Measurements from ENCODE around the gene SDR42E1. TPM values are rescaled to one million over a fixed set of nuclear protein-coding genes. Genes with fewer than 3 reads are reported as not detected.

SDR42E1 gene
- polyA plus RNA-seq, 4 donors: 1.6 to 13.9 (median 5.3) TPM

DNA sequence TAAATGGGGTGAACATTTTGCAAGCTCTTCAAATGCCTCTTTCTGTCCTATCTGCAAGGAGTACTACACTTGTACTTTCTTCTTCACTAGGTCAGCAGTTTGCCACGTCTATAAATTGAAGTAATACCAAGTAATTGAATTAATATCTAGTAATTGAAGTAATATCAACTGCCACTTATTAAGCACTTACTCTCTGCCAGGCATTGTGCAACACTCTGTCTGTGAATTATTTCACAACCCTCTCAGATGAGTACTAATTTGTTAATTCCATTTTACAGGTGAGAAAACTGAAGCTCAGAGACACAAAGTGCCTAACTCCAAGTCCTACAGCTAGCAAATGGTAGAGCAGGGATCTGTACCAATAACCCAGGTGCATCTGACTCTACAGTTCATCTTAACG lies 4.1 kb downstream of the SDR42E1 start:
- FAIRE-seq (no peak), DNase-seq (peak in 1 of 2 donors; percentile 73)
- Histone ChIP-seq H3K36me3 (ENCODE audit: control insufficient read depth in 3 of 3, insufficient read depth in 2 of 3, low read depth in 1 of 3, low read length in 3 of 3) (peaks cover 0 to 19% (median 6%) of the 10 kb centered on the region in 3 donors), H3K27ac (ENCODE audit: low read depth in 1 of 3, low read length in 2 of 3) (peak overlapping the region in 2 of 3 donors; percentile 13 to 52), H3K27me3 (ENCODE audit: control insufficient read depth in 3 of 3, insufficient read depth in 3 of 3, low read length in 3 of 3) (no peaks in the 10 kb centered on the region), H3K4me1 (ENCODE audit: control insufficient read depth in 3 of 3, insufficient read depth in 2 of 3, low read depth in 1 of 3, low read length in 2 of 3) (peaks cover 0 to 19% (median 3%) of the 10 kb centered on the region in 3 donors), H3K9me3 (ENCODE audit: control insufficient read depth in 2 of 2, insufficient read depth in 1 of 2, low read depth in 1 of 2, low read length in 1 of 2) (peaks cover 0 to 13% of the 10 kb centered on the region in 2 donors), H3K4me3 (ENCODE audit: low read depth in 1 of 3, low read length in 3 of 3) (no peak overlapping the region)
- WGBS, 3 donors: 57 to 77% (median 64%) methylated on average over 2 of the region's 2 CpGs

- WGBS, 3 donors: 42 to 72% (median 50%) methylated on average over 5 of the region's 5 CpGs
- Histone ChIP-seq H3K36me3 (ENCODE audit: control insufficient read depth in 3 of 3, insufficient read depth in 2 of 3, low read depth in 1 of 3, low read length in 3 of 3) (peaks cover 0 to 24% (median 6%) of the 10 kb centered on the region in 3 donors), H3K27ac (ENCODE audit: low read depth in 1 of 3, low read length in 2 of 3) (peak overlapping the region in 1 of 3 donors; percentile 73), H3K4me1 (ENCODE audit: control insufficient read depth in 3 of 3, insufficient read depth in 2 of 3, low read depth in 1 of 3, low read length in 2 of 3) (peaks cover 0 to 15% (median 3%) of the 10 kb centered on the region in 3 donors), H3K9me3 (ENCODE audit: control insufficient read depth in 2 of 2, insufficient read depth in 1 of 2, low read depth in 1 of 2, low read length in 1 of 2) (peaks cover 0 to 13% of the 10 kb centered on the region in 2 donors), H3K27me3 (ENCODE audit: control insufficient read depth in 3 of 3, insufficient read depth in 3 of 3, low read length in 3 of 3) (no peaks in the 10 kb centered on the region), H3K4me3 (ENCODE audit: low read depth in 1 of 3, low read length in 3 of 3) (no peak overlapping the region)
- peak; percentile 62 to 80 for DNase-seq
- peak; percentile 10 for FAIRE-seq
Measured at GRCh38 chr16:82006036-82006435, 5.2 kb downstream of the SDR42E1 start.

DNA sequence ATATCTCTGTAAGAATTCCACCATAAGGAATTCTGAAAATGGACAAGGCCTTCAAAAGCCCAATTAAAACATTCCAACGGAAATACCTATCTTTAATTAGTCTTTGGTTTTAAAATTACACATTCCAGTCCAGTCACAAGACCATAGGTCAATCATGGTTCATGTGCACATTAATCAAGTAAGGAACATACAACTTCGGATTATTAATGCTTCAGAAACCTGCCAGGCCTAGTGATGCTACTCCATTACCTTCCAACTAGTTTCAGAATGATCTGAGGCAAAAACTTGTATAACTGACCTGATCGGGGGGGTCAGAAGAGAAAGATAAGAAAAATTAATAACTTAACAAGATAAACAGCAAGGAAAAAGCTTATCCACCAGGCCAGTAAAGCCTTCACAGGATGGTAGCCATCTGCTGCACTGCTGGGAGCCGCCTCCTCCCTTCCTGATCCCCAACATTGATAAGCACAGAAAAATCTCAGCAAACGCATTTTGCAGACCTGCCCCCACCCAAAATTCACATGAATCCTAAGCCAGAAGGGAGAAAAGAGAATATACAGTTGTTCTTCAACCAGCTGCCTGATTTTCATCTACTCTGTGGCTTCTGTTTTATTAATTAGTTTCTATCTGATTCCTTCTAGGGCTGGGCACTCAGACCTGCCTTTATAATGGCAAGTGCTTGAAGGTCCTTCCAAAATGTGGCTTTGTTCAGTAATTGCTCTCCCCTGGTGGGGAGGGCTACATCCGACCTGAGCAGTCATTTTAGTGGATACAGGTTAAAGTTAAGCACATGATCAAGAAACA lies 6.0 kb downstream of the SDR42E1 start:
- WGBS, 3 donors: 58 to 67% (median 59%) methylated on average over 6 of the region's 6 CpGs
- Histone ChIP-seq H3K4me3 (ENCODE audit: low read depth in 1 of 3, low read length in 3 of 3) (no peak overlapping the region), H3K4me1 (ENCODE audit: control insufficient read depth in 3 of 3, insufficient read depth in 2 of 3, low read depth in 1 of 3, low read length in 2 of 3) (peaks cover 0 to 15% (median 3%) of the 10 kb centered on the region in 3 donors), H3K27me3 (ENCODE audit: control insufficient read depth in 3 of 3, insufficient read depth in 3 of 3, low read length in 3 of 3) (no peaks in the 10 kb centered on the region), H3K27ac (ENCODE audit: low read depth in 1 of 3, low read length in 2 of 3) (peak overlapping the region in 1 of 3 donors; percentile 73), H3K36me3 (ENCODE audit: control insufficient read depth in 3 of 3, insufficient read depth in 2 of 3, low read depth in 1 of 3, low read length in 3 of 3) (peaks cover 0 to 24% (median 6%) of the 10 kb centered on the region in 3 donors), H3K9me3 (ENCODE audit: control insufficient read depth in 2 of 2, insufficient read depth in 1 of 2, low read depth in 1 of 2, low read length in 1 of 2) (peaks cover 0 to 13% of the 10 kb centered on the region in 2 donors)
- FAIRE-seq (no peak), DNase-seq (no peak)

DNA sequence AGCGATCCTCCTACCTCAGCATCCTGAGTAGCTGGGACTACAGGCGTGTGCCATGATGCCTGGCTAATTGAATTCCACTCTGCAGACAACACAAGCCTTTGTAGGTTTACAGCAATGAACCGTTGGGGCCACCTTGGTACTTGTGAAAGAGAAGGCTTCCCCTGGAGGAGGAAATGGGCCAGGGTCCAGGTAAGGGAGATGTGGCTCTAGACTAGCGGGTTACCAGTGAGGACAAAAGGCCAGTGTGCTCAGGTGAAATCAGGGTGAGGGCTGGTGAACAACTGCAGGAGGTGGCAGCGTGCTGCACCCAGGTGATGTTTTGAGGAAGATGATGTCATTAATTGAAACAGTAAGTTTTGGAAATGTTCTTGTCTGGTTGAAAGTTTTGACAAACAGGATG lies 6.7 kb downstream of the SDR42E1 start:
- H3K4me3 ChIP-seq (ENCODE audit: low read depth in 1 of 3, low read length in 3 of 3): no peak overlapping the region
- H3K27ac ChIP-seq (ENCODE audit: low read depth in 1 of 3, low read length in 2 of 3): no peak overlapping the region
- H3K27me3 ChIP-seq (ENCODE audit: control insufficient read depth in 3 of 3, insufficient read depth in 3 of 3, low read length in 3 of 3): no peaks in the 10 kb centered on the region
- 84 to 89% (median 89%) methylated on average over 5 of the region's 5 CpGs for WGBS, 3 donors
- H3K4me1 ChIP-seq (ENCODE audit: control insufficient read depth in 3 of 3, insufficient read depth in 2 of 3, low read depth in 1 of 3, low read length in 2 of 3): peaks cover 0 to 15% (median 3%) of the 10 kb centered on the region in 3 donors
- peaks cover 0 to 28% (median 6%) of the 10 kb centered on the region in 3 donors for H3K36me3 ChIP-seq (ENCODE audit: control insufficient read depth in 3 of 3, insufficient read depth in 2 of 3, low read depth in 1 of 3, low read length in 3 of 3)
- FAIRE-seq (no peak), DNase-seq (no peak)
- peaks cover 0 to 11% of the 10 kb centered on the region in 2 donors for H3K9me3 ChIP-seq (ENCODE audit: control insufficient read depth in 2 of 2, insufficient read depth in 1 of 2, low read depth in 1 of 2, low read length in 1 of 2)

DNA sequence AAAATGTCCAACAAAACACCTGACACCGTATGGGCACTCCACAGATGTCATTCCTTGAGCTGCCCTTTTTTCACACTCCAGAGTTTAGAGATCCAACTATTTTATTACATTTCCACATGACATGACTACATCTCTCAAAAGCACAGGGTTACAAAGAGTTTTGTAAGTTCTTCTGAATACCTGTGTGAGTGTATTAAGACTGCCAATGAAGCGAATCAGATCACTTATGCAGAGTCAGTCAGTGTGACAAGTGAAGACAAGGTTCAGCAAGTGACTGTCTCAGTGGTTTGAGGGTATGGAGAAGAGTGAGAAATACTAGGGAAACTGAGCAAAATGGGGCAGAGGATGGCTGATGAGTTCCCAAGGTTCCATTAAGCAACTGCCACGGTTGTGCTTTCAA lies 8.4 kb downstream of the SDR42E1 start:
- no peak for DNase-seq
- no peaks in the 10 kb centered on the region for H3K27me3 ChIP-seq (ENCODE audit: control insufficient read depth in 3 of 3, insufficient read depth in 3 of 3, low read length in 3 of 3)
- WGBS, 3 donors: 91 to 92% (median 92%) methylated on average over 3 of the region's 3 CpGs
- no peak for FAIRE-seq
- no peaks in the 10 kb centered on the region for H3K9me3 ChIP-seq (ENCODE audit: control insufficient read depth in 2 of 2, insufficient read depth in 1 of 2, low read depth in 1 of 2, low read length in 1 of 2)
- H3K4me3 ChIP-seq (ENCODE audit: low read depth in 1 of 3, low read length in 3 of 3): no peak overlapping the region
- peaks cover 0 to 27% (median 10%) of the 10 kb centered on the region in 3 donors for H3K36me3 ChIP-seq (ENCODE audit: control insufficient read depth in 3 of 3, insufficient read depth in 2 of 3, low read depth in 1 of 3, low read length in 3 of 3)
- no peak overlapping the region for H3K27ac ChIP-seq (ENCODE audit: low read depth in 1 of 3, low read length in 2 of 3)
- peaks cover 0 to 15% (median 3%) of the 10 kb centered on the region in 3 donors for H3K4me1 ChIP-seq (ENCODE audit: control insufficient read depth in 3 of 3, insufficient read depth in 2 of 3, low read depth in 1 of 3, low read length in 2 of 3)

- peaks cover 0 to 4% (median 2%) of the 10 kb centered on the region in 3 donors for H3K4me1 ChIP-seq (ENCODE audit: control insufficient read depth in 3 of 3, insufficient read depth in 2 of 3, low read depth in 1 of 3, low read length in 2 of 3)
- H3K27me3 ChIP-seq (ENCODE audit: control insufficient read depth in 3 of 3, insufficient read depth in 3 of 3, low read length in 3 of 3): no peaks in the 10 kb centered on the region
- no peak overlapping the region for H3K4me3 ChIP-seq (ENCODE audit: low read depth in 1 of 3, low read length in 3 of 3)
- peaks cover 0 to 25% (median 10%) of the 10 kb centered on the region in 3 donors for H3K36me3 ChIP-seq (ENCODE audit: control insufficient read depth in 3 of 3, insufficient read depth in 2 of 3, low read depth in 1 of 3, low read length in 3 of 3)
- WGBS, 3 donors: 47 to 78% (median 62%) methylated on average over 2 of the region's 2 CpGs
- DNase-seq (peak in 1 of 2 donors; percentile 17), FAIRE-seq (no peak)
- H3K27ac ChIP-seq (ENCODE audit: low read depth in 1 of 3, low read length in 2 of 3): peak overlapping the region in 1 of 3 donors; percentile 55
- no peaks in the 10 kb centered on the region for H3K9me3 ChIP-seq (ENCODE audit: control insufficient read depth in 2 of 2, insufficient read depth in 1 of 2, low read depth in 1 of 2, low read length in 1 of 2)
Measured at GRCh38 chr16:81997738-81998137, 13.5 kb downstream of the SDR42E1 start.

DNA sequence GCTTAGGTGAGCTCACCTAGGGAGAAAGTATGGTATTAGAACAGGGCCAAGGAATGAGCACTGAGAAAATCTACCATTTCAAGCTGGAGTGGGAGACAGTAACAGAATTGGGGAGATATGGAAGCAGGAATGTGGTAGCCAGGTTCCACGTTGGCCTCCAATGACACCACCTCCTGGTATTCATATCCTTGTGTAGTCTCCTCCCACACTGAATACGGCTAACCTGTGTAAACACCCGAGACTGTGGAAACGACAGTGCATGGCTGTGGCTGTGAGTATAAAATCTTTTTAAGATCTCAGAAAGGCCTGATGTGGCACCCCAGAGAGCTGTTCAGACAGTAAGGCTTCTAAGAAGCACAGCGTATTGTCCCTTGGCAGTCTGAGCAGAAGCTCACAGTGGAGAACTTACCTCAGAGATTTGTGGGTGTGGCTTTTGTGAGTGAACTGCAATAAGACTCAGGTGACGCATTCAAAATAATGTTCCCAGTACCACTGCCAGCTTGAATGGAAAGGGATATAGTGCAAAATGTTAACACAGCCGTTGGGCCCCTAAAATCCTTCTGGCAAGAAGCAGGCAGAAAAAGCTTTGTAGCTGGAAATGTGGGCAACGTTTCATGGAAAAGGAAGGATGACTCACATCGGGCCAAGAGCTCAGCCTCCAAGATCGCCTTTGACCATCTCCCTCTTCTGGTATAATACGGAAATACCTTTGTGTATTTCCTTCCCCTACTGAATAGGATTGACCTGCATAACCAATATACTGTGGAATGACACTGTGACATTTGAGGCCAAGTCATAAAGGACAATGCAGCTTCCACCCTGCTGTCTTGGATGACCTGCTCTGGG lies 14.4 kb downstream of the SDR42E1 start:
- WGBS, 3 donors: 67 to 84% (median 76%) methylated on average over 11 of the region's 11 CpGs
- FAIRE-seq: no peak
- Histone ChIP-seq H3K4me3 (ENCODE audit: low read depth in 1 of 3, low read length in 3 of 3) (no peak overlapping the region), H3K27me3 (ENCODE audit: control insufficient read depth in 3 of 3, insufficient read depth in 3 of 3, low read length in 3 of 3) (no peaks in the 10 kb centered on the region), H3K4me1 (ENCODE audit: control insufficient read depth in 3 of 3, insufficient read depth in 2 of 3, low read depth in 1 of 3, low read length in 2 of 3) (peaks cover 0 to 4% (median 2%) of the 10 kb centered on the region in 3 donors), H3K27ac (ENCODE audit: low read depth in 1 of 3, low read length in 2 of 3) (peak overlapping the region in 2 of 3 donors; percentile 34 to 55), H3K36me3 (ENCODE audit: control insufficient read depth in 3 of 3, insufficient read depth in 2 of 3, low read depth in 1 of 3, low read length in 3 of 3) (peaks cover 0 to 23% (median 8%) of the 10 kb centered on the region in 3 donors), H3K9me3 (ENCODE audit: control insufficient read depth in 2 of 2, insufficient read depth in 1 of 2, low read depth in 1 of 2, low read length in 1 of 2) (no peaks in the 10 kb centered on the region)
- DNase-seq: peak; percentile 55 to 60

- Histone ChIP-seq H3K4me3 (ENCODE audit: low read depth in 1 of 3, low read length in 3 of 3) (no peak overlapping the region), H3K36me3 (ENCODE audit: control insufficient read depth in 3 of 3, insufficient read depth in 2 of 3, low read depth in 1 of 3, low read length in 3 of 3) (peaks cover 0 to 20% (median 8%) of the 10 kb centered on the region in 3 donors), H3K27ac (ENCODE audit: low read depth in 1 of 3, low read length in 2 of 3) (peak overlapping the region in 1 of 3 donors; percentile 5), H3K9me3 (ENCODE audit: control insufficient read depth in 2 of 2, insufficient read depth in 1 of 2, low read depth in 1 of 2, low read length in 1 of 2) (no peaks in the 10 kb centered on the region), H3K4me1 (ENCODE audit: control insufficient read depth in 3 of 3, insufficient read depth in 2 of 3, low read depth in 1 of 3, low read length in 2 of 3) (peaks cover 0 to 7% (median 4%) of the 10 kb centered on the region in 3 donors), H3K27me3 (ENCODE audit: control insufficient read depth in 3 of 3, insufficient read depth in 3 of 3, low read length in 3 of 3) (no peaks in the 10 kb centered on the region)
- no peak for DNase-seq
- no peak for FAIRE-seq
- WGBS, 3 donors: 66 to 68% (median 67%) methylated on average over 3 of the region's 3 CpGs
Measured at GRCh38 chr16:81995651-81996050, 15.6 kb downstream of the SDR42E1 start.
